H4 (cell line): ENCODE data around the gene FOXP2. TPM values are rescaled to one million over a fixed set of nuclear protein-coding genes. Genes with fewer than 3 reads are reported as not detected.

Source experiments
- DNase-seq: peaks from one replicate; pipeline ENCODE4 v3.0.0-alpha.2; 2015; ENCODE audit warnings: low spot score
- total RNA-seq: library from RNA; depleted of rRNA; stranded (reverse); fragments of >200 nt; shearing (Covaris generic); gene quantifications from 2 replicates; pipeline ENCODE4 v1.2.3, GENCODE V29; 2014

Gene FOXP2
- total RNA-seq, 1 experiment from 2014 or later = 1.7 TPM

- no peak for DNase-seq
Measured at GRCh38 chr7:114653364-114654088, 238.9 kb downstream of the FOXP2 start.

DNA sequence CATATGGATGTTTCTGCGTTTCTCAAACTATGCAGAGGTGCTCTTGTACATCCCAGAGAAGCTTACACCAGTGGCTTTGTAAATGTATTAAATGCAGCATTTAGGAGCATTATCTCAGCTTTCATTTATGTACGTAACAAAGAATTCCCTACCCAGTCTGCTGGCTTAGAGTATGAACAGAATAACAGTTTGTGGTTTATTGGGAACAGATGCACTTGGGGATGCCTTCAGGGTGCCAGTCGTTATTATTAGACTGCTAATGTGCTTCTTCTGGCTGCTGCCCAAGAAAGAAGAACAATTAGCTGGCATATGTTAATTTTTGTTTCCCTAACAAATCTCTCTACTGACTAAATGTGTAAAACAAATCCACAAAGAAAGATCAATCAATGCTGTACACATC, 241.9 kb downstream of the FOXP2 start:
- DNase-seq = no peak

DNA sequence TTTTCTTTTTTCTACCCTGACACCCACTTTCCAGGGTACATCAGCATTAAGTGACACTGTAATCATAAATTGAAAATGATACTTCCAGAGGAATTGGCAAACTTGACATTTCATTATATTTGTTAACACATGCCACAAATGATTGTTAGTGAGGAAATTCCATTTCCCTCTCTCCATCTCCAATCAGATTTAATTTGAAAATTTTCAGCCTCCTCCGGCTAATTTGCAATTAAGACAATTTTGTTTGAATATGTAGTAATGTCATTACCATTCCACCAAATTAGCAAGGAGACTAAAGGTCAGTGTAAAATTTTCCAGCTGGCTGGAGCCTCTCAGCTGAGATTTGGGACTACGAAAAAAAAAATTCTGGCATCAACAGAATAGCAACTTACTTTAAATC, 242.7 kb downstream of the FOXP2 start:
- DNase-seq = no peak

- no peak for DNase-seq
Measured at GRCh38 chr7:114658216-114658615, 243.6 kb downstream of the FOXP2 start.

- no peak for DNase-seq
Measured at GRCh38 chr7:114659409-114660125, 245.0 kb downstream of the FOXP2 start.

GRCh38 chr7:114660126-114660486, 245.5 kb downstream of the FOXP2 start:
- DNase-seq = no peak

DNA sequence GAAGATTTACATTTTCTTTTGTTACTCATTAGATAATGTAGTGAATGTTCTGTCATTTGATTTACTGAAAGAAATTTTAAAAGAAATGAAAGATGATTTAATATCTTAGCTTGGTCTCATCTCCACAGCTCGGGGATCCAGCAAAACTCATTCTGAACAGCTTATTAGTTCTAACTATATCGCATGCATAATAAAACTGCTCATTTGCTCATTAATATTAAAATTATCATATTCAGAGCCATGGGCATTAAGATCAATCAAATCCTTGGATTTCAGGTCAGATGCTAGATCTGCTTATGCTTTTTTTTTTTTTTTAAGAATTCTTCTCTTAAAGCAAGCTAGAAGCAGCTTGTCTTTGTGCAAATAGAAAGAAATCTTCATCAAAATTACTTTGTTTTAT, 246.1 kb downstream of the FOXP2 start:
- DNase-seq = no peak

DNA sequence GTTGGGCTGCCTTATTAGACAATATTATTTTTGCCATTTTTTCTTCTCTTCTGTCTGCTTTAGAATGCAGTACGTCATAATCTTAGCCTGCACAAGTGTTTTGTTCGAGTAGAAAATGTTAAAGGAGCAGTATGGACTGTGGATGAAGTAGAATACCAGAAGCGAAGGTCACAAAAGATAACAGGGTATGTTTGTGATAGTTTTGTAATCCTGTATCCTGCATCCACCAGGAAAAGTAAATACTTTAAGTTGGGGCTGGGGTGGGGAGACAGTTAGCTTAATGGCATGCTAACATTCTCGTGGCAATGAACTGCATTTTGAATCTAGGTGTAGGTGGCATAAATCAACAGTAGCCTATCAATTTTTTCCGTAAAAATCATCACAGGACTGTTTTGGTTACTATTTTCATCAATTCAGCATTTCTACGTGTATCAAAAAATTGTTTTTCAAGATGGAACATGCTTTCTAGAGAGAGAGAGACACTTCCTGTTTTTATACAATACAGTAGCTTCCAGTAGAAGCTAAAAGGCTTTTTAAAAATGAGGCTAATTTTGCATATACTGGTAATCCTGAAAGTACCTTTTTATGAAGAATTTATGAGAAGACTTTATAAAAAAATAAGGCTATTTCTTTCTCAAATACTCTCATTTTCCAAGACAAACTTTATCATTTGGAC, 247.5 kb downstream of the FOXP2 start:
- DNase-seq = no peak

DNA sequence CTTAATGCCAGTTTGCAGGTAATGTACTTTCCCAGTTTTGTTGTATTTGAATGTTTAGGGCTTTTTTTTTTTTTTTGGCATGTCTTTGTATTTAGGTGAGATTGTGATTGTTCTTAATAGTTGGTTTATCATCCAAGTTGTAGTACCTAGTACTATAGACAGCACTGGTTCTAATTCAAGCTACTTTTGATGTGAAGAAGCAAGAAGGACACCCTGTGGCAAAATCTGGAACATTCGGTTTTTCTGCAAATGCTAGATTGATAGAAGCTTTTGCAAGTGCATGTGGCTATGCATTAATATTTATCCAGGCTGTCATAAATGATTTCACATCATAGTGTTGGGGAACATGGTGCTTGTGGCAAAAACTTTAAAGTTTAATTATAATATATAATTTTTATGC, 248.9 kb downstream of the FOXP2 start:
- peak; percentile 34 for DNase-seq

DNA sequence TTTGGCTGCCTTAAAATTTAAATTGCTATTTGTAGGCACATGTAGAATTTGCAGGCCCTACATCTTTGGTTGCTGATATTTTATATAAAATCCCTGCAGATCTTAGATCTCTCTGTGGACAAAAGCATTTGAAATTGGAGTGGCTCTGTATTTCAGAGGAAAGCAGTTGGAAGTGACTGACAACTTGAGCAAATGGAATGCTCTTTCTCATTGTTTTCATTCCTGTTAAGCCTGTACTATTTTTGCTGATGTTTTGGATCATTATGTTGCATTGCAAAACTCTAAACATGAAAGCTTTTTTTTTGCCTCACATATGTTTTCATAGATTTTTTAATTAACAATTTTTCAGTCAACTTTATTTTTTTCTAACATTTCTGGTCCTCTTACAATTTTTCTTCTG, 256.1 kb downstream of the FOXP2 start:
- DNase-seq = no peak

DNA sequence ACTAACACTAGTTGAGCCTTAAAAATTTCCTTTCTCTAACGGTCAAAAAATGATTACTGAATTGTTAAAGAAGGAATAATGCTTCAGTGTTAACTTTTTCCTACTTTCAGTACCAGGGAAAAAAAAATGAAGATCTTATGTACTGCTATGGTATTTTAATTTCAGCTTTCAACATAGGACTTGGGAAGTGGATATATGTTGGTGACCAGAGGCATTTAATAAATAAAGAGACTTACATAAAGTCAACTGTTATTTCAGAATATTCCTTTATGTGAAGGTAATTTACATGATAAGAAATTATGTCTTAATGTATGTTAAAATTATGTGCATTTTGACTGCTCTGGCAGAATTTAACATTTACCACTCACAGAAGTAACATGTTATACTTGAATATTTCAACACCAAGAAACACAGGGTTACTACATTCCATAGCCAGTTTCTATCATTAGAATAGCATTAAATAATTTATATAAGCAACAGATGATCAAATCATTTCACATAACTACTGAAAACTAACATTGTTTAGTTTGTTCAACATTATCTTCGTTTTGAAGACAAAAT, 257.0 kb downstream of the FOXP2 start:
- no peak for DNase-seq

GRCh38 chr7:114678116-114678515, 263.5 kb downstream of the FOXP2 start:
- DNase-seq = no peak

DNA sequence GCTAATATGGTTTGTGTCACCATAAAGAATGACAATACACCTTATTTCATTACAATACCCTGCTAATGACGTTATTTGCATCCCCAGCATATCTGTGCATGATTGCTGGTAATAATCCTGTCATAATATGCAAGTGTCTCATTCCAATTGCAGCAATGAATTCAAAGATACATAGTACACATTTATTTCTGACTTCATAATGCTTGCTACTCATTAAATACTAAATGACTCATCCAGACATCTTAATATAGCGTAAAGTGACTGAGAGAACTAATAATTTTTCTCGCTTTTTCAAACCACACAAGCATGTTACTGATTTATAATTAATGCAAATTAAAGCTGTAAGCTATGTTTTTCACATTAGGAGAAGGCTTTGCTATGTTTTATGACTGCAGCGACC, 272.6 kb downstream of the FOXP2 start:
- no peak for DNase-seq

- DNase-seq = no peak
Measured at GRCh38 chr7:114688443-114689055, 273.9 kb downstream of the FOXP2 start.

DNA sequence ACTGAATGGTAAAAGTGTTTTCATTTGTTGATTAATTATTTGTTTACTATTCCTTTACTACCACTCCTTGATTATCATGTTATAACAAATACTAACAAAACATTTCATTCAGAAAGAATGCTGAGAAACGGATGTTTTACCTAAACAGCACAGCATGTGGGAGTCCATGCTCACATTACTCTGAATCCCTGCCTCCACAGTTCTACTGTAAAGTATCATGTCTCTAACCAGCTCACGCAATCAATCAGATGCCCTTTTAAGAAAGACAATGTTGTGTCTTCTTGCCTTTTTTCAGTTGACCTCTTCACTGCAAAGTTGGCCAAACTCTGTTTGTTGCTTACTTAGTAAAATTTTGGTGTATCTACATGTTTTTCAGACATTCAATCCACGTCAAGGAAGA, 274.8 kb downstream of the FOXP2 start:
- DNase-seq = no peak

- DNase-seq = no peak
Measured at GRCh38 chr7:114691605-114692004, 277.0 kb downstream of the FOXP2 start.

GRCh38 chr7:114695182-114695581, 280.6 kb downstream of the FOXP2 start:
- DNase-seq = no peak

DNA sequence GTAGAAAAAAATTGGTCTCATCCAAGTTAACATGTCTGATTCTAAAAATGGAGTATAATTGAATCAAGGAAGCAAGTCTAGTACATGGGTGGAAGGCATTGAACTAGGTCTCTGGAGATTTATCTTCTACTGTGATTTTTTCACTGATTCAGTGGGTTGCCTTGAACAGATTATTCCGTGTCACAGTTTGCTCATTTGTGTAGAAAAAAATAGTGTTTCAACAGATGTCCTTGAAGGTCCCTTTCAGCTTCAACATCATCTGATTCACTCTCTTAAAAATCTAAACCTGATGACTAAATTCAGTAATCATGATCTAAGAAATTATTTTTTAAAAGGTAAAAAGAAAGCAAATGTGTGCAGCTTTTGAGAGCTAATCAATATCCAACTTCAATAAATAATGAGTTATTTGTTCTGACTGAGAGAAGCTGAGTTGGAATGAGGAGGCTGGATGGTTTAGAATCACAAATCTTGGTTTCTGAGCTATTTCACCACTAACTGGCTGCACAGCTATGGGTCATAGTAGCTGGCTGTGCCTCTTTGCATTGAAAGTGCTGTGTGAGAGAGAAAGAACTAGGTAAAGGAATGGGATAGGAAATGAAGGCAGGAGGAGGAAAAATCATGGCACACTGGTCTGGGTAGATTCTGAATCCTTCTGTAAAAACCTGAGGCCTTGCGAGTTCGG, 285.8 kb downstream of the FOXP2 start:
- no peak for DNase-seq

GRCh38 chr7:114703677-114704076, 289.1 kb downstream of the FOXP2 start:
- DNase-seq = no peak

DNA sequence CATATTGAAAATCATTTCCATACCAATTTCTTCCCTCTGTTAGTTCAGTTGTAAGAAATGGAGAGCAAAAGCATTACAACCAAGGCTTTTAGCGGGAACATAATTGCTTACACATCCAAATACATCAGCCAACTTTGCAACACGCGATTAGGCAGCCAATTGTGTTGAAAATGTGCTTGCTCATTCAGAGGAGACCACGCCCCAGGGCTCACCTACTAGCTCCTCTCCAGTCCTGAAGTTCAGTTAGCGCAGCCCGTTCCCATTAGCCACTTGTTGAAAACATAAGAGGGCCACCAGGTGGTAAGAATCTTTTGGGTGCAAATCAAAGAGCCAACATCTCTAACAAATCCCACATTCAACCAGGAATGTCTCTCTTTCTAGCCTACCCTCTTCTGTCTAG, 294.0 kb downstream of the FOXP2 start:
- DNase-seq = no peak

DNA sequence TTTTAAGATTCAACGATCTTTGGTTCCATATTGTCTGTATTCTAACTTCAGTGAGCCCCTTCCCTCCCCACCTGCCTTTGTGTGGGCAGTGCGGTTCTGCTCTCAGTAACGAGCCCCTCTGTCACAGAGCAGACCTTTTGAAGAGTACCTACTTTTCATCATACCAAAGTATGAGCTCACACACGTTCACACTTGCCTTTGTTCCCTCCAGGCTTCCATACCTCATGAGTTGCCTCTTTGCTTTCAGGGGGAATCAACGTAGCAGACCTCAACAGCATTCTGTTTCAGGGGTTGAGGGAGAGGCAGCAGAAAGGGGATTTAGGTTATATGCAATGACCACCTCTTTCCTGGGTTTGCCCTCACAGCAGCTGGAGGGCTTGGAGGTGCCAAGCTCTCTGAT, 295.9 kb downstream of the FOXP2 start:
- DNase-seq = no peak

- DNase-seq = no peak
Measured at GRCh38 chr7:114711241-114711640, 296.6 kb downstream of the FOXP2 start.
